GM18519 (cell line): Measurements from ENCODE around the gene FOXK1.

Experiments
- ATAC-seq: cut with Tn5 transposase; IDR thresholded peaks from one replicate; pipeline ENCODE4 v1.9.1; 2021; ENCODE audit warnings: mild to moderate bottlenecking, moderate library complexity; ENCODE audit not compliant: unreplicated experiment, low FRiP score

The FOXK1 gene

DNA sequence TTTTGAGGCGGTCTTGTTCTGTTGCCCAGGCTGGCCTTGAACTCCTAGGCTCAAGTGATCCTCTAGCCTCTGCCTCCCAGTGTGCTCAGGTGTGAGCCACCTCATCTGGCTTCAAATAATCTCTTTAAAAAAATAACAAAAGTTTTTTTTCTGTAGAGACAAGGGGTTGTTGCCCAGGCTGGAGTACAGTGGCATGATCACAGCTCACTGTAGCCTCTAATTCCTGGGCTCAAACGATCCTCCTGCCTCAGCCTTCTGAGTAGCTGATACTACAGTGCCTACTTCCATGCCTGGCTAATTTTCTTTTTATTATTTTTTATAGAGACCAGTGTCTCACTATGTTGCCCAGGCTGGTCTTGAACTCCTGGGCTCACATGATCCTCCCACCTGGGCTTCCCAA, 11.7 kb downstream of the FOXK1 start:
- ATAC-seq, result no peak

DNA sequence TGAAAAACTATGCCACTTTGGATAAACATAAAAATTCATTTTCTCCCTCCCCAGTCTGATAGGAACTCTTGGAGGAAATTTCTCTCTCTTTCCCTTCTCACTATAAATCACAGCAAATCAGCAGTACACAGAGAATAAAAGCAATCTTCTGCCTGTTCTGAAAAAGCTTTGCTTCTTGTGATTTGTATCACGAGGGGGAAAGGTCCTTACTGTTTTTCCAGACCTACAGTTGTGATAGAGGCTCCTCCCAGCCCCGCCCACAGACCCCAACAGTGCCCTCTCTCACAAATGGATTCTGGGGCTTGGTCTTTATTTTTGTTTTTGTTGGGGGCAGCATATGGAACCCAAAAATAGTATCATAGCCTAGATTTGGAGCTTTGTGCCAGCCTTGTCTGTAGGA, 12.2 kb downstream of the FOXK1 start:
- no peak for ATAC-seq

DNA sequence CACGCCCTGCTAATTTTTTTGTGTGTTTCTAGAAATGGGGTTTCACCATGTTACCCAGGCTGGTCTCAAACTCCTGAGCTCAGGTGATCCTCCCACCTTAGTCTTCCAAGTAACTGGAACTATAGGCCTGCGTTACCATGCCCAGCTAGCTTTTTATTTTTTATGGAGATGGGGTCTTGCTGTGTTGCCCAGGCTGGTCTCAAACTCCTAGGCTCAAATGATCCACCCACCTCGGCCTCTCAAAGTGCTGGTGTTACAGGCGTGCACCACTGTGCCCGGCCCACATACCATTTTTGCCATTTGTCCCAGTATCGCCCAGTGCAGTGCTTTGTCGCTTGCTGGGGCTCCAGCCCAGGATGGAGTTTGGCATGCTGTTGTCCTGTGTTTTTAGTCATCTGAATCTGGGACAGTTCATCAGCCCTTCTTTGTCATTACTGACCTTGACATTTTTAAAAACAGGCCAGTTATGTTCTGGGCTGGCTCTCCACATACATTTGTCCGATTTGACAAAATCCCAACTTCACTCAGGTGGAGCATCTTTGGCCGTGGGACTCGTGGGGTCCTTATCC, 16.7 kb downstream of the FOXK1 start:
- ATAC-seq, result no peak

DNA sequence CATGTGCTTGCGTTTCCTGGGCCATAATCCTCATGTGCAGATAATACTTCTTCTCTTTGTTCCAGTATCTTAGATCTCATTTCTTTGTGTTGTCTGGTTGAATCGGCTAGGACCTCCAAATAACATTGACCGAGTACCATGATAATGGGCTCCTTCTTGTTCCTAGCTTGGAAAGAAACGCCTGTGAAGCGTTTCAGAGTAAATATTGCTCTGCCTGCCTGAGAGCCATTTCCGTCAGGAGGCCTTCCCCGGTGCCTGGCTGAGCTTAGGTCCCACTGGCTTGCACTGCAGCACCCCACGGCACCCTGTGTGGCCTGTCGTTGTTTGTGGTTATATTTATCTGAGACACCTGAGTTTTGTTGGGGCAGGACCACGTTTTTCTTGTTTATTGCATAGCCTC, 17.7 kb downstream of the FOXK1 start:
- ATAC-seq, result no peak

DNA sequence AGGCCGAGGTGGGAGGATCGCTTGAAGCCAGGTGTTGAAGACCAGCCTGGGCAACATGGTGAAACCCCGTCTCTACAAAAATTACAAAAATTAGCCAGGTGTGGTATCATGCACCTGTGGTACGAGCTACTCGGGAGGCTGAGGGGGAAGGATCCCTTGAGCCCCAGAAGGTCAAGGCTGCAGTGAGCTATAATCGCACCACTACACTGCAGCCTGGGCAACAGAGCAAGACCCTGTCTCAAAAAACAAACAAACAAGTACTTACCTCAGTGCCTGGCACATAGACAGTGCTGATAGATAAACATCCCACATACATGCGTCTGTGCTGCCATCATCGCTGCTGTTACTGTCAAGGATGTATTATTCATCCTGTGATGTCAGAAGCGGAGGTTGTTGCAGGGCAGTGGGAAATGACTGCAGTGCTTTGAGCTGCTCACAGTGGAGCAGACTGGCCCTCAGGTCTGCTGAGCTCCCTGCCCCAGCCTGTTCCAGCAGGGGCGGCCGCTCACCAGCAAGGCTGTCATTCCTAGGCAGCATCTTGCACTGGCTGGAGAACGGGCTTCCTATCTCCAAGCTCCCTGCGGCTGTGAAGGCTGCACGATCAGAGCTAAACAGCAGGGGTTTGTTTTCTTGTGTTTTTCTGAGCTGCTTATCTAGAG, 18.6 kb downstream of the FOXK1 start:
- ATAC-seq, result no peak

- no peak for ATAC-seq
Measured at GRCh38 chr7:4702961-4703512, 20.9 kb downstream of the FOXK1 start.

DNA sequence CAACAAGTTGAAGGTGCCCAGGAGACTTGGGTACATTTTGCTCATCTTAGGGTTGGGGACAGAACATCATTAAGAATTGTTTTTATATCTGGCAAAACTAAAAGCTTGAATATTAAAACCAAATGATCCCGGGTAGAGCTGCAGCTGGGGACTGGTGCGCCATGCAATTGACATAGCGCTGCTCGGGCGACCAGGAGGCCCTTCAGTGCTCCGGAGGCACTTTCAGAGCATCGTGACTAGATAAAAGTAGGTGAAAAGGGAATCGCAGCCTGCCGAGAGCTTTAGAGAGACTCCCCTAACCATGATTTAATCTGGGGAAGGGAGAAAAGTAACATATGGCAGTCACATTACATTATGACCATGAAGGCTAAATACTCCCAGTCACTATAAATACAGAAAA, 21.4 kb downstream of the FOXK1 start:
- no peak for ATAC-seq

GRCh38 chr7:4706384-4707216, 24.5 kb downstream of the FOXK1 start:
- no peak for ATAC-seq

DNA sequence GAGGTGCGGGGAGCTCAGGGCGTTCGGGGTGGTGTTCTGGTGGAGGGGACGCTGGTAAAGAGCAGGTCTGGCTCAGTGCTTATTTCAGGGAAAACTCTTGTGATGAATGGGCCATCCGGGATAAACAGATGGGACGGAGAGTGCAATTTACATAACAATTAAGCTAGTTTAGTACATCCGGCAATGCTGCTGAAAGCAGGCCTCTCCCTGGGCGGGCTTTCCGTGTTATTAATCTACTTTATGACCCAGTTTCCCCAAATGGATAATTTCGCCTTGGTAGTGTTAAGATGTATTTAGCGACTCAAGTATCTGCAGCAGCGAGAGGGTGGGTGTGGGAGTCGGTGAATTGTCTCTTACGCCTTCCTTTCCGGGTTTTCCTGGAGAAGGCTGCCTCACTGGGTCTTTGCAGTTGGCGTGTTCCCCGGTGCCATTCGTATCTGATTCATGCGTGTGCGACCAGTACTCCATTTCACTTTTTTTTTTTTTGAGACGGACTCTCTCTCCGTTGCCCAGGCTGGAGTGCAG, 25.2 kb downstream of the FOXK1 start:
- no peak for ATAC-seq

GRCh38 chr7:4707980-4708411, 25.9 kb downstream of the FOXK1 start:
- no peak for ATAC-seq

GRCh38 chr7:4709187-4709586, 27.1 kb downstream of the FOXK1 start:
- ATAC-seq, result no peak

- ATAC-seq, result no peak
Measured at GRCh38 chr7:4711093-4711492, 29.0 kb downstream of the FOXK1 start.

GRCh38 chr7:4711634-4712033, 29.5 kb downstream of the FOXK1 start:
- no peak for ATAC-seq

DNA sequence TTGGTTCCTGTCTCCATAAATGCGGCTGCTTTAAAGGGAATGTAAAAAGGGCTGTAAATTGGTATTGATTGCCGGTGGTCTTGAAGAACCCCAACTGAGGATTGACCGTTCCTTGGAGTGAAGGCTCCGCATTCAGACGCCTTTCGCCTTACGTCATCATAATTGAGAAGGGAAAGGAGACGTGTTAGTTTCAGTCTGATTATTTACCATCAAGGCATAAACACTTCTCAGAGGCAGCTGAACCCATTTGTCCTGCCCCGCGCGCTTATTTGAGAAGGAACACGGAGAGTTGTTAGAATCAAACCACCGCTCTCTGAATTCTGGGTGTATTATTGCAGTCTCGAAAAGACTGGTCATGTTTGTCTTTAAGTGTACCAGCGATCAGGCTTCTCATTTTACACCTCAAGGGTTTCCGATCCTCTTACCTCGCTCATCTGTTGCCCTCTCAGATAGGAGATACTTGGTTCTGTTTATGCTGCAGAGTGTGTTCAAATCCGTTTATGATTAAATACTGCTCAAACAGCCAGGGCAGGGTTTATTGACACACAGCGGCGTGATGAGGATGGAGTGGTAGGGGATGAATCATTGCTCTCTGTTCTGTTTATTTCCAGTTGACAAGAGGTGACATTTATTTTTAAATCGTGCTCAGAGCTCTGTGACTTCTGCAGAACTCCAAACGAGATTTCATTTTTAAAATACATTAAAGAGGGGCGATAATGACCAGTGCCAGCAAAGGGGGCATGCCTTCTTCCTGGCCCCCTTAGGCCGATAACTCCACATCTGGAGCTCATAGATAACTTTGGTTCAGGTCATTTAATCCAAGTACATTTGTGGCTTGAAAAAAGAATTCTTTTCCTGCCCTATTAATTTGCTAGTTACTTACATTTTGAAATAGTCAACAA, 30.4 kb downstream of the FOXK1 start:
- ATAC-seq, result peak; percentile 41

DNA sequence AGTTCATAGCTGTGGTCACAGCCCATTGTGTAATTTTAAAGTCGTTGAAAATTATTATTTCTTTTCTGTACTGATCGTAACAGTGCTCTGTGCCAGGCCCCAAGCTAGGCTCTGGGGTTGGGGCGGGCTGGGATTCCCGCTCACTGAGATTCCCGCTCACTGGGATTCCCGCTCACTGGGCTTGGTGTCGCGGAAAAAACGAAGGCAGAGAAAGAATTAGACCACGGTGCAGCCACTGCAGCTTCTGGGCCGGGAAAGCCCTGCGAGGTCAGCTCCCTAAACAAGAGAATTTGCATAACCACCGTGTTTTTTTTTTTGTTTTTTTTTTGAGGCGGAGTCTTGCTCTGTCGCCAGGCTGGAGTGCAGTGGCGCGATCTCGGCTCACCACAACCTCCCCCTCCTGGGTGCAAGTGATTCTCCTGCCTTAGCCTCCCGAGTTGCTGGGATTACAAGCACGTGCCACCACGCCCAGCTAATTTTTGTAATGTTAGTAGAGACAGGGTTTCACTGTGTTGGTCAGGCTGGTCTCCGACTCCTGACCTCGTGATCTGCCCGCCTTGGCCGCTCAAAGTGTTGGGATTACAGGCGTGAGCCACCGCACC, 31.2 kb downstream of the FOXK1 start:
- no peak for ATAC-seq

DNA sequence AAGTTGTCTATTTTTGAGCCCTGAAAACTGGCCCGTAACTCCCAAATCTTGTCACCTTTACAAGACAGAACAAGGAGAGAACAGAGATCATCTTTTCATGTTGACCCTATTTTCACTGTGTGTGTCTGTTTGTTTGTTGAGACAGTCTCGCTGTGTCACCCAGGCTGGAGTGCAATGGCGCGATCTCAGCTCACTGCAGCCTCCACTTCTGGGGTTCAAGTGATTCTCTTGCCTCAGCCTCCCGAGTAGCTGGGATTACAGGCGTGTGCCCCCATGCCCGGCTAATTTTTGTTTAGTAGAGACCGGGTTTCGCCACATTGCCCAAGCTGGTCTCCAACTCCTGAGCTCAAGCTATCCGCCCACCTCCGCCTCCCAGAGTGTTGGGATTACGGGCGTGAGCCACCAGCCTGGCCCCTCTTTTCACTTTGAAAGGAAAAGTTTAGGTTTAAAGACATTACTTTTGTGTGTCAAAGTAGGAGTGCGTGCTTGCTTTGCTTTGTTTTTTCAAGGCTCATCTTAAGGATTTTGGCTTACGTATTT, 32.1 kb downstream of the FOXK1 start:
- no peak for ATAC-seq

DNA sequence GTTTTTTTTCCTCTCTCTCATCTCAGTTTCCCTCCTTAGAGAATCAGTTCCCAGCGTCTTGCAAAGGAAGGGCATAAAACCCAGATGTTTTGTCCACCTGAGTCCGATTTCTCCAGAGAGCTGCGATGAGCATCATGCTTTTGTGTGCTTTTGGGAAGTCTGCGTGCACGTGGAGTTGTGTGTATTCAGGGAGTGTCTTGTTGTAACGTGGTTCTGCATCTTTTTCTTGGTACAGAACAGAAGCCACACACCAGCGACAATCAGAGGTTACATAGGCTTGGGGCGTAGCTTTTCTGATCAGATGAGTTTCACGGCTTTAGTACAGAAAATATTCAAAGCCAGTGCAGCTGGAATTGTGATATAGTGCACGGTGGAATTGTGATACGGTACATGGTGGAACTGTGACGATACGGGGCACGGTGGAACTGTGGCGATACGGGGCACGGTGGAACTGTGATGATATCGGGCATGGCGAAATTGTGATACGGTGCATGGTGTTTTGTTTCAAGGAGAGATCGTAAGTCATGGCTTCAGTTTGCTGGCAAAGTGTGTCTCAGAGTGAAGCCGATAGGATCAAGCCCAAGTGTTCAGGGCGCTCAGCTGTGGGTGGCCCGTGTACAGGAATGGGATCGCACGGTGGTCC, 32.8 kb downstream of the FOXK1 start:
- ATAC-seq, result no peak

GRCh38 chr7:4715410-4715776, 33.3 kb downstream of the FOXK1 start:
- ATAC-seq, result no peak
